GM19351 (cell line): ENCODE data around the gene ISCA1.

ENCODE experiments used
- ATAC-seq: cut with Tn5 transposase; IDR thresholded peaks from one replicate; pipeline ENCODE4 v1.9.1; 2021; ENCODE audit warnings: mild to moderate bottlenecking, moderate library complexity; ENCODE audit not compliant: unreplicated experiment

Gene ISCA1

GRCh38 chr9:86286278-86286677, 3.9 kb upstream of the ISCA1 start:
- no peak for ATAC-seq

- no peak for ATAC-seq
Measured at GRCh38 chr9:86285261-86285660, 2.9 kb upstream of the ISCA1 start.

- peak; percentile 15 for ATAC-seq
Measured at GRCh38 chr9:86282979-86283535, 719 bp upstream of the ISCA1 start.

- peak; percentile 35 for ATAC-seq
Measured at GRCh38 chr9:86281593-86282076, 703 bp downstream of the ISCA1 start.

GRCh38 chr9:86280580-86280979, 1.8 kb downstream of the ISCA1 start:
- ATAC-seq: no peak

- ATAC-seq: no peak
Measured at GRCh38 chr9:86279839-86280238, 2.5 kb downstream of the ISCA1 start.

DNA sequence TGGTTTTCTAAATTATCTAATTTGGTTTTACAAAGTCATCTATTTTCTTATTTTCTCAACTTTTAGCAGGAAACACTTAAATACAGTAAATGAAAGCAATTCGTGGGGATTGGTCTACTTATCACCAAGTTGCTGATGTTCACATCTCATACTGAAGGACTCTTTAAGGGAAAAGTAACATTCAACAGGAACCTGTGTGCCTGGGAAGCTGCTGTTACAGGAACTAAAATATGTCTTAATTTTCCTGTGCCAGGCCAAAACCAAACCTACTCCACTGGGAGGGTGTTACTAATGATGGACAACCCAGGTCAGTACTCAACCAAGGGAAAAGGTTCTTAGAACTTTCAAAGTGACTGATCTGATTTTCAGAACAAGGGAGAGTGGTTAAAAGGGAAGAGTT, 5.3 kb downstream of the ISCA1 start:
- no peak for ATAC-seq

DNA sequence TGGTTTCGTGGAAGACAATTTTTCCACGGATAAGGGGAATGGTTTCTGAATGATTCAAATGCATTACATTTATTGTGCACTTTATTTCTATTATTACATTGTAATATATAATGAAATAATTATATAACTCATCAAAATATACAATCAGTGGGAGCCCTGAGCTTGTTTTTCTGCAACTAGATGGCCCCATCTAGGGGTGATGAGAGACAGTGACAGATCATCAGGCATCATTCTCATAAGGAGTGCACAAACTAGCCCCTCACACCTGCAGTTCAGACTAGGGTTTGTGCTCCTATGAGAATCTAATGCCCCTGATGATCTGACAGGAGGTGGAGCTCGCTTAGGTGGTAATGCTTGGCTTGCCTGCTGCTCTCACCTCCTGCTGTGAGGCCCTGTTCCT, 6.4 kb downstream of the ISCA1 start:
- ATAC-seq: no peak

DNA sequence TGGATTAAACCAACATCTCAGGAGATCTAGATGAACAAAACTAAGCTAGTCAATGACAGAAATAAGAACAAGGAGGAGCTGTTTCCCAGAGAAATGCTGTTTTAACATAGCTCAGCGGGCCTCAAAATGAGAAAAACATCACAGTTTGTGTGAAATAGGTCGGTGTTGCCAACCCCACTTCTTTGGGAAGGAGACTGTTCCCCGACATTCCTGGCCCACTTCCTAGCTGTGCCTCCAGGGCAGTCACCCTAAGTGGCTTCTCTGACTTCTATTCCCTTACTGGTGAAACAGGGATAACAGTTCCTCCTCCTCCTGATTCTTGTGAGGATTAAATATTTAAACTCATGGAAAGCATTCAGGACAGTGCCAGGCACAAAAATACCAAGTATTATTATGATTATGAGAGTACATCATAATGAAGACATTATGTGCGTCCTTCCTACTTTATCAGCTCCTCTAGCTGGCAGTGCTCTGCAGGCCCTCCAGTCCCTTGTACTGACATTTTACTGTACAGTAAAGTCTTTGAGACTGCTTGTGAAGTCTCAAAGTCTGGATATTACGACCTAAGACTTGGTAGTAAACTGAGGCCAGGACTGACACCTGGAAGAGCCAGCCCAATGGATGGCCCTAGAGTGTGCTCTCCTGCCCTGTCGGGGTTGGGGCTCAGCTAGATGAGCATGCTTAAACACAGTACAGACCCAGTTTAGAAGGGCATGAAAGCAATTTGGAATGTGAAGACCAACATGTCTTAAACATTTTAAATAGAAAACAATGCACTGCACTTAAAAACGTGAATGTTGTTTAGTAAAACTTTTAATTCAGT, 7.3 kb downstream of the ISCA1 start:
- ATAC-seq: no peak

DNA sequence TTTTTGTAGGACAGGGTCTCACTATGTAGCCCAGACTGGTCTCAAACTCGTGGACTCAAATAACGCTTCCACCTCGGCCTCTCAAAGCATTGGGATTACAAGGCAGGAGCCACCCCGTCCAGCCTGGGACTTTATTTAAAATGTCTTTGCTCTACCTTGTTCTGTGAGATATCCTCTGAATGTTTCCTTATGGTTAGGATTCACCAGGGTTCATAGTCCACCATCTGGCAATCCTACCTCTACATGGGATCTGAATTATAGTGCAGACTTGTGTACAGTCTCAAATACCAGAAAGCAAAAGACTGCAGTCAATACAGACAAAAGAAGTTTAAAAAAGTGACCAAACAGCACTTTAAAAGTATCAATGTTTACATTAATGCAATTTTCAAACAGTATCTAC, 10.1 kb downstream of the ISCA1 start:
- no peak for ATAC-seq

DNA sequence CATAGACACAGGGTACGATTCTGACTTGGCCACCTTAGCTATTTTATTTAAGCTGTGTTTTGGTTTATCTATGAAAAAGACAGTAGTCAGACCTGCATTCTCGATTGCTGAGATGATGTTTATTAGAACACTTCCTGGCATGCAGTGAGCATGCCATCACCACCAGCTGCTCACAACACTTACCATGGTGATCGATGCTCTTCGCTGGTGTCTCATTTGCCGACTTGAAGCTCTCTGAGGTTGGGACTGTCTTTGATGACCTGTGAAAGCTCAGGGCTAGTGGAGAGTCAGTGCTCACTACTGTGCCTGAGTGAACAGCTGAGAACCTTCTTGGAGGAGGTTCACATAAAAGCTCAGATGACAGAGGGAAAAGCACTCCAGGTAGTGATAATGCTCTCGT, 18.5 kb downstream of the ISCA1 start:
- no peak for ATAC-seq

GRCh38 chr9:86262492-86262891, 19.8 kb downstream of the ISCA1 start:
- ATAC-seq: no peak

DNA sequence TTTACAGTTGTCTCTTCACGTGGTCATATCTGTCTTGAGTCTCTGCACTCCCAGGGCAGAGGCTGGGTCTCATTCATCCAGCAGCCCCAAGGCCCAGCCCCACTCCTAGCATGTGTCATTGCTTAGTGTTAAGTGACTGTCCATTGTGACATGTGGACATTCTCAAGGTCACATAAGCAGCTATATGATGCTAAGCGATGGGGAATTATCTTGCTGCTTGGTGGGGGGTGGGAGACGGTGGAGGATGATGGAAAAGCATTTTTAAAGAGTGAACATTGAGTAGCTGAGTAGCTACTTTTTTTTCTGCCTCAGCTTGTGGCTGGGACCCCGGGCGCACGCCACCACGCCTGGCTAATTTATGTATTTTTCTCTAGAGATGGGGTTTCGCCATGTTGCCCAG, 22.8 kb downstream of the ISCA1 start, which contains the start of gene C9orf153:
Gene C9orf153, minus strand, starts transcription at position 101 of the 400 bp plus-strand sequence. CDS start 30,054 bp downstream, outside the sequence.
- ATAC-seq: no peak

DNA sequence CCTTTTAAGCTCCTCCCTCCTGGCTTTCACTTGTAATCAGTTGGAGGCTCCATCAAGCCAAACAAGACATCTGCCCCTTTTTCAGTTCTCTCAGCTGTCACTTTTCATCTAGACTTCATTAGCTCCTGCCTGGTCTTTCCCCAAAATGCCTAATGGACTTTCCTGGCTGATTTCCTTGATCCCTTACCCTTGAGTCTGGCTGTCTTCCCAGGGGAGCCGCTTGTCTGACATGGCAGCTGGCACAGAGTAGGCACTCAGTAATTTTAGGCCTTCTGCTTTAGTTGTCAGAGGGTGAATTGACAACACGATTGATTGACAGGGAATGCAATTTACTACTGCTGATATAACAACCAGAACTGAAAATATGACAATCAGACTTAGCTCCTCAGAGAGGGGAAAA, 24.9 kb downstream of the ISCA1 start:
- no peak for ATAC-seq

DNA sequence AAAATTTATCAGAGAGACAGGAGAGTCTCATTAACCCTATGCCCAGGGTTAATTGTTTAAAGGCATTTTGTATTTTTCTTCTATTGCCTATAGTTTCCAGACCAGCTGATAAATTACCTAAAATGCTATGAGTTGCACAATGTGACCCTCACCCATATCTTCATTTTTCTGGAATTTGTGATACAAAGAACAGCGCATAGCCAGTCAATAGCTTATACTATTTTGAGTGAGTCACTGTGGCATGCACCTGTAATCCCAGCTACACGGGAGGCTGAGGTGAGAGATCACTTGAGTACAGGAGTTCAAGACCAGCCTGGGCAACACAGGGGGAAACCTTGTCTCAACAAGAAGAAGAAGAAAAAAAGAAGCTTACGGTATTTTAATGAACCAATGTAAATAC, 25.7 kb downstream of the ISCA1 start:
- no peak for ATAC-seq

DNA sequence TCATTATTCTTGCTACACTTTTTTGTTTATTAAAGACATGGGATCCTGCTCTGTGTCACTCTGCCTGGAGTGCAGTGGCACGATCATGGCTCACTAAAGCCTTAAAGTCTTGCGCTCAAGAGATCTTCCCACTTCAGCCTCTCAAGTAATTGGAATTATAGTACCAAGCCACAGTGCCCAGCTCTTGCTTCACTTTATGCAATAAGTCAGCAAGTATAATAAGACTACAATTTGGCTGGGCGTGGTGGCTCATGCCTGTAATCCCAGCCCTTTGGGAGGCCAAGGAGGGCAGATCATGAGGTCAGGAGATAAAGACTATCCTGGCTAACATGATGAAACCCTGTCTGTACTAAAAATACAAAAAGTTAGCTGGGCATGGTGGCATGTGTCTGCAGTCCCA, 28.8 kb downstream of the ISCA1 start:
- ATAC-seq: no peak

- ATAC-seq: no peak
Measured at GRCh38 chr9:86252870-86253269, 29.5 kb downstream of the ISCA1 start.

GRCh38 chr9:86250123-86250522, 32.2 kb downstream of the ISCA1 start:
- ATAC-seq: no peak

DNA sequence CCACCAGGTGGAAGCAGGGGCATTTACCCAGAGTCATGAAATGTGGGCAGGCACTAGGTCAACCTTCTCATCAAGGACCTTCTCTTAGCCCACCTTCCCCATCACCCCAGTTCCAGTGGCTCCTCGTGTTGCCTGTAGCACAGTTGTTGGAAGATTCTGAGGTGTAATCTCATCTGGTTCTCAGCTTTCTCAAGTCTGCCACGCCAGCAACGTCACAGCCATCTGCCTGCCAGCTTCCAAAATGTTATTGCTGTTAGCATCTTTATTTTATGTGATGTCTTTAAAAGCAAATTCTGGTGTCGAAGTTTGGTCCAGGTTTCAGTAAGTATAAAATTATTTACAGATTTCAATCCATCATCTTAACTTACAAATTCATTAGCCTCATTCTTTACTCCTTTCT, 33.6 kb downstream of the ISCA1 start:
- ATAC-seq: no peak

DNA sequence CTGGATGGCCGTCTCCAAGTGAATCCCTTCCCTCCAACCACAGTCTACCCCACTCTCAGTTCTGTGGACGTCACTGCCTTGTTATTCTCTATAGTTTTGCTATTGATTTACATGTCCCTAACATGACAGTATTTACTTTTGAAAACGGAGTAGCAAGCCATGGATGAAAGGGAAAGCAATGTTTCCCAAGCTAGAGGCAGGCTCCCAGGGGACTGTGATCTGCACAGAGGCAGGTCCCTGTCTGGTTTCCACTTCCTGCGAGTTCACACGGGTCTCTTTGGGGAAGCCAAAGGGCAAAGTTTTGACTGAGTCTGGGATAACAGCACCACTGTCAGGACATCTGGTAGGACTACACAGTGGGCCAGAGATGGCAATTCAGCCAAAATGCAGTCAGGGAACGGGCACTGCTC, 35.6 kb downstream of the ISCA1 start:
- peak; percentile 88 for ATAC-seq

DNA sequence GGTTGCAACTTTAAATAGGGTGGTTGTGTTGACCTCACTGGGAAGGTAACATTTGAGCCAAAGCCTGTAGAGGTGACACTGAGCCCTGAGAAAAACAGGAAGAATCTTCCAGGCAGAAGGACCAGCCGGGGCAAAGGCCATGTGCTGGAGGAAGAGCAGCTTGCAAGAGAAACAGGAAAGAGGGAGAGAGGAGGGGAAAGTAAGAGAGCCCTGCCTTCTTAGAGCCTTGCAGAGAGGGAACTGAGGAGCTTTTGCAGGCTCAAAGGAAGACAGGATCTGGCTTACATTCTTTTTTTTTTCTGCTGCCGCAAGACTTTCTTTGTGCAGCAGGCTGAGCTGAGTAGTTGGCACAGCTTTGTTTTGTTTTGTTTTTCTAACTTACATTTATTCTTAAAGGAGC, 40.3 kb downstream of the ISCA1 start:
- no peak for ATAC-seq

GRCh38 chr9:86241216-86241615, 41.1 kb downstream of the ISCA1 start:
- ATAC-seq: no peak
